Occipital lobe (tissue), 2 donors: ENCODE results near the gene TMC1. TPM values are rescaled to one million over a fixed set of nuclear protein-coding genes. Genes with fewer than 3 reads are reported as not detected.

Experiments used
- DNase-seq: peaks from one replicate; lab custom pipeline; 2025; lab: John Stamatoyannopoulos, UW
- total RNA-seq: library from RNA; depleted of rRNA; stranded (reverse); fragments of >200 nt; gene quantifications from one replicate; pipeline ENCODE4 v1.2.3, GENCODE V29; 2014

The TMC1 gene
- total RNA-seq, 1 donor from 2014 or later, result 0.78 TPM

- no peak for DNase-seq
These were observed 153.6 kb downstream of the TMC1 start for GRCh38 chr9:72674961-72675360.

- no peak for DNase-seq
These were observed 154.2 kb downstream of the TMC1 start for GRCh38 chr9:72675586-72675985.

- DNase-seq, result no peak
These were observed 159.3 kb downstream of the TMC1 start for GRCh38 chr9:72680593-72681282.

- no peak for DNase-seq
These were observed 159.8 kb downstream of the TMC1 start for GRCh38 chr9:72681283-72681630.

GRCh38 chr9:72684615-72685014 is 163.2 kb downstream of the TMC1 start:
- no peak for DNase-seq

- no peak for DNase-seq
These were observed 164.5 kb downstream of the TMC1 start for GRCh38 chr9:72685911-72686310.

- no peak for DNase-seq
These were observed 165.9 kb downstream of the TMC1 start for GRCh38 chr9:72687331-72687730.

- no peak for DNase-seq
These were observed 170.3 kb downstream of the TMC1 start for GRCh38 chr9:72691671-72692070.

- no peak for DNase-seq
These were observed 174.0 kb downstream of the TMC1 start for GRCh38 chr9:72695365-72695764.

- no peak for DNase-seq
These were observed 175.1 kb downstream of the TMC1 start for GRCh38 chr9:72696511-72696910.

GRCh38 chr9:72701510-72701909 is 180.1 kb downstream of the TMC1 start:
- no peak for DNase-seq

GRCh38 chr9:72703574-72703973 is 182.2 kb downstream of the TMC1 start:
- peak; percentile 36 for DNase-seq

GRCh38 chr9:72704688-72705375 is 183.4 kb downstream of the TMC1 start:
- no peak for DNase-seq

GRCh38 chr9:72718503-72718902 is 197.1 kb downstream of the TMC1 start:
- DNase-seq, result no peak

- DNase-seq, result no peak
These were observed 199.7 kb downstream of the TMC1 start for GRCh38 chr9:72721067-72721466.

GRCh38 chr9:72726947-72727346 is 205.5 kb downstream of the TMC1 start:
- DNase-seq, result no peak

- no peak for DNase-seq
These were observed 206.8 kb downstream of the TMC1 start for GRCh38 chr9:72728031-72728770.

GRCh38 chr9:72733895-72734294 is 212.5 kb downstream of the TMC1 start:
- DNase-seq, result no peak

GRCh38 chr9:72734631-72735030 is 213.2 kb downstream of the TMC1 start:
- DNase-seq, result no peak

- DNase-seq, result no peak
These were observed 222.4 kb downstream of the TMC1 start for GRCh38 chr9:72743836-72744235.

- DNase-seq, result no peak
These were observed 227.9 kb downstream of the TMC1 start for GRCh38 chr9:72749276-72749675.

- DNase-seq, result no peak
These were observed 230.1 kb downstream of the TMC1 start for GRCh38 chr9:72751541-72751940.
